ENCODE data around the gene C2orf78.
"Not testable (repeated sequence)": the region's sequence is repeated elsewhere in the genome, so short reads cannot be mapped to it uniquely, and the experiment has no call there.

Gene C2orf78

DNA sequence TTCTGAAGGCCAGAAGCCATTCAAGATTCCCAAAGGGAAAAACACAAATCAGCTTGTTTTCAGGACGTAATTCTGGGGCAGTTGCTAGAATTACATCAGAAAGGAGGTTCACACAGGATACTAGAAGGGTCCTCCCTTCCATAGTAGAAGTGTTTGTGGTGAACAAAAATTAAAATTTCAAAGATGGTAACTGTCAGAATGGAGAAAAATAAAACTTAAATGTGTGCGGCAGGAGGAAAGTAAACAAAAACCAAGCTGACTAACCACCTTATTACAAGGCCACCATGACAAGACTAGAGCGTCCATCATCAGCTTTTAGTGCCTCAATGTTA, 37.1 kb upstream of the C2orf78 start:
- DNase-seq (ENCODE audit: low spot score): no peak
- TF ChIP-seq, protein P1, sequence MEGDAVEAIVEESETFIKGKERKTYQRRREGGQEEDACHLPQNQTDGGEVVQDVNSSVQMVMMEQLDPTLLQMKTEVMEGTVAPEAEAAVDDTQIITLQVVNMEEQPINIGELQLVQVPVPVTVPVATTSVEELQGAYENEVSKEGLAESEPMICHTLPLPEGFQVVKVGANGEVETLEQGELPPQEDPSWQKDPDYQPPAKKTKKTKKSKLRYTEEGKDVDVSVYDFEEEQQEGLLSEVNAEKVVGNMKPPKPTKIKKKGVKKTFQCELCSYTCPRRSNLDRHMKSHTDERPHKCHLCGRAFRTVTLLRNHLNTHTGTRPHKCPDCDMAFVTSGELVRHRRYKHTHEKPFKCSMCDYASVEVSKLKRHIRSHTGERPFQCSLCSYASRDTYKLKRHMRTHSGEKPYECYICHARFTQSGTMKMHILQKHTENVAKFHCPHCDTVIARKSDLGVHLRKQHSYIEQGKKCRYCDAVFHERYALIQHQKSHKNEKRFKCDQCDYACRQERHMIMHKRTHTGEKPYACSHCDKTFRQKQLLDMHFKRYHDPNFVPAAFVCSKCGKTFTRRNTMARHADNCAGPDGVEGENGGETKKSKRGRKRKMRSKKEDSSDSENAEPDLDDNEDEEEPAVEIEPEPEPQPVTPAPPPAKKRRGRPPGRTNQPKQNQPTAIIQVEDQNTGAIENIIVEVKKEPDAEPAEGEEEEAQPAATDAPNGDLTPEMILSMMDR (IDR thresholded peaks at IDR 0.05; ENCODE audit: extremely low read depth, missing control alignments): no peak

DNA sequence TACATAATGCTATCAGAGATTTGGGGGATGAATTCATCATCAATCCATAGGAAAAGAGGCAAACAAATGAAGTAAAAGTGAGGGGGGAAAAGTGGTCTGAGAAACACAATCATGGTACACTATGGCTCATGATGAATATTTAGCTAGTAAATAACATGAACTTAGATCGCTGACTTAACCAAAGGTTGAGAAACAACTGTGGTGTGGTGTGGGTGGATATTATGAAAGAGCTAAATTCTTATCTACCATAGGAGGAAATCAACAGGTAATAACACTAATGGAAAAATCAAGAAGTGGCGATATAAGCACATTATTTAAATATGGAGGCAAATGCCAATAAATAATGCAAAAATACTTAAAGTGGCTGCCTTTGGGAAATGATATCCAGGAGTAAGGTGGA, 34.7 kb upstream of the C2orf78 start:
- no peak for DNase-seq (ENCODE audit: low spot score)
- TF ChIP-seq, protein P1 (IDR thresholded peaks at IDR 0.05; ENCODE audit: extremely low read depth, missing control alignments): no peak

DNA sequence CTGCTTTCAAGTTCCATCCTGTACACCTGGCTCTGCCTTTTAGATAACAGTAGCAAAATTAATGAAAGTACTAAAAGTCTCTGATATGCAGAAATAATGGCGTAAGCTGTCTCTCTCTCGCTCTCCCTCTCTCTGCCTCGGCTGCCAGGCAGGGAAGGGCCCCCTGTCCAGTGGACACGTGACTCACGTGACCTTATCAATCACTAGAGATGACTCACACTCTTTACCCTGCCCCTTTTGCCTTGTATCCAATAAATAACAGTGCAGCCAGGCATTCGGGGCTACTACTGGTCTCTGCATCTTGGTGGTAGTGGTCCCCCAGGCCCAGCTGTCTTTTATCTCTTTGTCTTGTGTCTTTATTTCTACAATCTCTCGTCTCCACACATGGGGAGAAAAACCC, 29.7 kb upstream of the C2orf78 start:
- not testable (repeated sequence) for DNase-seq (ENCODE audit: low spot score)

DNA sequence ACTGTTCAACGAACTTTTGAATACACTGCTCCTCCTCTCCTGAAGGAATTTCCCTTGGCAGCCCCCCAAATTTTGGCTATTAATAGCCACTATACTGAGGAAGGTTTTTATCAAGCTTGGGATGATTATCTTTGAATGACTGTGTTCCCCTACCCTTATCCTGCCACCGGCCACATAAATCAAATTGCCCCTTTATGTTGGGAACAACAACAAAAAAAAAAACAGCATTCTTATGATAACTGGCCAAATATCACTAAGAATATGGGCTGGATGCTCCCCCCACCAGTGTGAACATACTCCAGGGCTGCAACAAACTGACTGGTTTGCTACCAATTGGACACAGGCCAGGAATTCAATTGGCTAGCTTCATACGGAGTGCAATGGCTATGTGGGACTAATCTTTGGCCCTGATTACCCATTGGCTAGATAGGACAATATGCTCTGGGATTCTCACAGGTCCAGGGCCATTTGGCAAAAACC, 24.7 kb upstream of the C2orf78 start:
- no peak for DNase-seq (ENCODE audit: low spot score)
- TF ChIP-seq, protein P1 (IDR thresholded peaks at IDR 0.05; ENCODE audit: extremely low read depth, missing control alignments): no peak

DNA sequence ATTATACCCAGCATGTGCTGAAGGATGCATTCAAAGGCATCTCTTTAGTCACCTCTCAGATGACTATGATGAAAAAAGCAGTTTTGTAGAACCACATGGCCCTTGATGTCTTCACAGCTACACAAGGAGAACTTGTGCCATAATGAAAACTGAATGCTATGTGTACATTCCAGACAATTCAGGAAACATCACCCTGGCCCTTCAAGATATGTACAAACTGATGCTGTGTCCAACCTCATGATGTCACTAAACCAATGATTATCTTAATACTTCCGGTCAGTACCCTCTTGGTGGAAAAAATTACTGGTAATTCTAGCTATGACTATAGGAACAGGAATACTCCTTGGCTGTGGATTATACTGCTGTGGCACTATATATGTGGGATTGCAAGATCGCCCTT, 24.1 kb upstream of the C2orf78 start:
- no peak for DNase-seq (ENCODE audit: low spot score)
- TF ChIP-seq, protein P1 (IDR thresholded peaks at IDR 0.05; ENCODE audit: extremely low read depth, missing control alignments): no peak

DNA sequence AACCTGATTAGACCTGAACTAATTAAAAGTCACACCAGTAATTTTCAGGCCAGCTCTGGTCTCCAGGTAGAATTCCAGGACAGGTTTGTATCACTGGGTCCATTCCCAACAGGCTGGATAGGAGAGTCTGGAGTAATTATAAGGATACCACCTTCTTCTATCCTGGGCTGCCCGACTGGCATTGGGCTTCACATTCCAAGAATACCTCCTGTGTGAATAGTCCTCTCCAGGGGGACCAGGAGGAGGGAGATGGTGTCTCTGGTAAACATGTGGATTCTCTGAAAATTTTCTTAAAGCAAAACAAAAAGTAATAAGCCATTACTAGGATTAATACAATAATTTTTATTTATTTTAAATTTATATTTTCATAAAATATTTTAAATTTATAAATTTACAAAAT, 21.4 kb upstream of the C2orf78 start:
- no peak for DNase-seq (ENCODE audit: low spot score)
- TF ChIP-seq, protein P1 (IDR thresholded peaks at IDR 0.05; ENCODE audit: extremely low read depth, missing control alignments): no peak

DNA sequence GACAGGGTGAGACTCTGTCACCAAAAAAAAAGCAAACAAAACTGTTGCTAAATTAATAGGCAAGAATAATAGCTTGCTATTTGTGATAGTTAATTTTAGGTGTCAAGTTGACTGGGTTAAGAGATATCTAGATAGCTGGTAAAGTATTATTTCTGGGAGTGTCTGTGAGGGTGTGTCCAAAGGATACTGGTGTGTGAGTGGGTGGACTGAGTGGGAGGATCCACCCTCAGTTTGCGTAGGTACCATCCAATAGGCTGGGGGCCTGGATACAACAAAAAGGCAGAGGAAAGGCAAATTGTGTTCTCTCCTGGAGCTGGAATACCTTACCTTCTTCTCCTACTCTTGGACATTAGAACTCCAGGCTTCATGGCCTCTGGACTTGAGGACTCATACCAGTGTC, 19.0 kb upstream of the C2orf78 start:
- no peak for DNase-seq (ENCODE audit: low spot score)
- TF ChIP-seq, protein P1 (IDR thresholded peaks at IDR 0.05; ENCODE audit: extremely low read depth, missing control alignments): no peak

DNA sequence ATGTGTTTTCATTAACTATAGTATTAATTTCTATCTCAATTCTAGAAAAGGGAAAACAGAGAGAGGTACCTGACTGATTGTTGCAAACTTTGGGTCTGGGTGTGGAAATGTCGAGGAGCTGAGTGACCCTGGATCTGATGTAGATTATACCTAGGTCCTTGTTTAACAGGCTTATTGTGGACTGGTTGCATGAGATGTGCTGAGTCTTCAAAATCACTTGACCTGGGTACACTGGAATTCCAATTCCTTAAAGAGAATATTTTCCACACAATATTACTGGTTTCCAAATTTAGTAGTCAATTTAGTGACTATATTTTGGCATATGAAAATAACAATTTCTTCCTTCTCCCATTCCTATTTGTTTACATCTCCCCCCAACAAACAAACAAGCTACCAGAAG, 17.6 kb upstream of the C2orf78 start:
- DNase-seq (ENCODE audit: low spot score): no peak
- TF ChIP-seq, protein P1 (IDR thresholded peaks at IDR 0.05; ENCODE audit: extremely low read depth, missing control alignments): no peak

All from GM20000 (cell line).